ENCODE data around the gene TBCD.

TBCD gene

GRCh38 chr17:82839617-82840292, 87.9 kb downstream of the TBCD start, which contains the start of gene ZNF750:
Gene ZNF750 (minus strand): TSS chr17:82840022. CDS start chr17:82832454, 7,568 bp downstream.
- peak; percentile 82 for DNase-seq (ENCODE audit: low read depth)

GRCh38 chr17:82840431-82840831, 88.6 kb downstream of the TBCD start:
- no peak for TF ChIP-seq CTCF (IDR thresholded peaks at IDR 0.05; ENCODE audit: insufficient read depth, low read depth, low read length, missing control alignments)
- H3K4me3 ChIP-seq (ENCODE audit: low read length): peak overlapping the region; percentile 70
- DNase-seq (ENCODE audit: low read depth): peak; percentile 87

More at GRCh38 chr17:82839617-82840292, 87.9 kb downstream of the TBCD start, which contains the start of gene ZNF750:
- no peak for TF ChIP-seq CTCF (IDR thresholded peaks at IDR 0.05; ENCODE audit: insufficient read depth, low read depth, low read length, missing control alignments)
- H3K4me3 ChIP-seq (ENCODE audit: low read length): peak within 1 kb of the TSS; percentile 70

GRCh38 chr17:82841921-82842596, 90.2 kb downstream of the TBCD start:
- H3K4me3 ChIP-seq (ENCODE audit: low read length): no peak overlapping the region
- DNase-seq (ENCODE audit: low read depth): no peak
- TF ChIP-seq CTCF (IDR thresholded peaks at IDR 0.05; ENCODE audit: insufficient read depth, low read depth, low read length, missing control alignments): no peak

- no peak for TF ChIP-seq CTCF (IDR thresholded peaks at IDR 0.05; ENCODE audit: insufficient read depth, low read depth, low read length, missing control alignments)
- no peak overlapping the region for H3K4me3 ChIP-seq (ENCODE audit: low read length)
- no peak for DNase-seq (ENCODE audit: low read depth)
Observed at GRCh38 chr17:82843904-82844680, 92.2 kb downstream of the TBCD start.

GRCh38 chr17:82844796-82845162, 92.9 kb downstream of the TBCD start:
- no peak overlapping the region for H3K4me3 ChIP-seq (ENCODE audit: low read length)
- no peak for DNase-seq (ENCODE audit: low read depth)
- no peak for TF ChIP-seq CTCF (IDR thresholded peaks at IDR 0.05; ENCODE audit: insufficient read depth, low read depth, low read length, missing control alignments)

GRCh38 chr17:82845163-82845807, 93.4 kb downstream of the TBCD start:
- no peak for DNase-seq (ENCODE audit: low read depth)
- no peak for TF ChIP-seq CTCF (IDR thresholded peaks at IDR 0.05; ENCODE audit: insufficient read depth, low read depth, low read length, missing control alignments)
- H3K4me3 ChIP-seq (ENCODE audit: low read length): no peak overlapping the region

All from epithelial cell of esophagus (primary cell).